PC-9 (cell line): ENCODE measurements around the gene KCTD7.
"Not testable (repeated sequence)": the region's sequence is repeated elsewhere in the genome, so short reads cannot be mapped to it uniquely, and the experiment has no call there.

Experiments
- CTCF ChIP-seq: fragments of 200-600 bp; sonication (generic); conservative IDR thresholded peaks from 2 replicates; pipeline ENCODE4 v1.6.1; 2017; ENCODE audit warnings: mixed run types, antibody characterized with exemption, mild to moderate bottlenecking, moderate library complexity
- EZH2 ChIP-seq: fragments of 200-600 bp; sonication (generic); IDR thresholded peaks from 2 replicates; pipeline ENCODE4 v1.8.0; 2017; ENCODE audit warnings: antibody characterized with exemption, low read depth

GRCh38 chr7:66594082-66594481 lies 34.6 kb upstream of the KCTD7 start:
- not testable (repeated sequence) for TF ChIP-seq CTCF, EZH2
